ENCODE measurements around the gene IZUMO2.

DNA sequence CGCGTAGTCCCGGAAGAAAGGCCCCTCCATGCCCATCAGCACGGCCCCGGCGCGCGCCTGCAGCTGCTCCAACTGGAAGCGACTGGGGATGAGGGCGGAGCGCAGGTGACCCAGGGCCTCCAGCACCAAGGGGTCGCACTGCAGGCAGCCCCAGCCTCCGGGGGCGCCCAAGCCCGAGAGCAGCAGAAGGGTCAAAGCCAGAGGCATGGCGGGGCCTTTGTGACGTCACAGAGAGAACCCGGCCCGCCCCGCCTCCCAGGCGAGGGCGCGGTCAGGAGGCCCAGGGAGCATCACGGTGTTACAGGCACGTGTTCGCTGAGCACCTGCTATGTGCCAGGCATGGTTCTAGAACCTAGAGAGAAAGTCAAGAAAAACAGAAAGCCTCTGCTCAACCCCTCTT, at the start of gene IZUMO2:
- TF ChIP-seq, protein P1, sequence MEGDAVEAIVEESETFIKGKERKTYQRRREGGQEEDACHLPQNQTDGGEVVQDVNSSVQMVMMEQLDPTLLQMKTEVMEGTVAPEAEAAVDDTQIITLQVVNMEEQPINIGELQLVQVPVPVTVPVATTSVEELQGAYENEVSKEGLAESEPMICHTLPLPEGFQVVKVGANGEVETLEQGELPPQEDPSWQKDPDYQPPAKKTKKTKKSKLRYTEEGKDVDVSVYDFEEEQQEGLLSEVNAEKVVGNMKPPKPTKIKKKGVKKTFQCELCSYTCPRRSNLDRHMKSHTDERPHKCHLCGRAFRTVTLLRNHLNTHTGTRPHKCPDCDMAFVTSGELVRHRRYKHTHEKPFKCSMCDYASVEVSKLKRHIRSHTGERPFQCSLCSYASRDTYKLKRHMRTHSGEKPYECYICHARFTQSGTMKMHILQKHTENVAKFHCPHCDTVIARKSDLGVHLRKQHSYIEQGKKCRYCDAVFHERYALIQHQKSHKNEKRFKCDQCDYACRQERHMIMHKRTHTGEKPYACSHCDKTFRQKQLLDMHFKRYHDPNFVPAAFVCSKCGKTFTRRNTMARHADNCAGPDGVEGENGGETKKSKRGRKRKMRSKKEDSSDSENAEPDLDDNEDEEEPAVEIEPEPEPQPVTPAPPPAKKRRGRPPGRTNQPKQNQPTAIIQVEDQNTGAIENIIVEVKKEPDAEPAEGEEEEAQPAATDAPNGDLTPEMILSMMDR (conservative IDR thresholded peaks at IDR 0.05): no peak
- TF ChIP-seq ZFX (IDR thresholded peaks at IDR 0.05): no peak

Measured in C4-2B (cell line).